Pancreas (tissue), 10 donors: Measurements from ENCODE around the gene BIN2. TPM values are rescaled to one million over a fixed set of nuclear protein-coding genes. Genes with fewer than 3 reads are reported as not detected.
A peak's percentile ranks its signal among the peaks of the same experiment; 100 is the strongest.

Experiments
- ATAC-seq, 4 donors: fragments of 200-7000 bp; cut with Tn5 transposase; one replicate each; pipeline versions ENCODE4 v1.8.0 to v1.9.1; 2020; ENCODE audit warnings: mild to moderate bottlenecking in 4 of 4, moderate library complexity in 4 of 4
- DNase-seq, 6 donors: peaks; one replicate each; pipeline ENCODE4 v3.0.0-alpha.2; 2020
- FAIRE-seq: peaks from 2 replicates; lab custom pipeline; 2012; peaks lifted over from hg19 to GRCh38; lab: Jason Lieb, UNC
- H3K27ac ChIP-seq, 4 donors: fragments of 200-600 bp; sonication (generic); 1 replicate in 3 of 4; 2 replicates in 1 of 4; pipeline versions ENCODE4 v1.5.0 to v1.8.0; 2020
- H3K27me3 ChIP-seq, 4 donors: fragments of 200-600 bp; one replicate each; pipeline ENCODE4 v1.8.0; 2021
- H3K36me3 ChIP-seq, 3 donors: fragments of 200-600 bp; sonication (generic) in 1 of 3; one replicate each; pipeline versions ENCODE4 v1.5.0 to v1.8.0; 2020 to 2021
- H3K4me1 ChIP-seq, 3 donors: fragments of 200-600 bp; one replicate each; pipeline ENCODE4 v1.8.0; 2021
- H3K4me3 ChIP-seq, 4 donors: fragments of 200-600 bp; sonication (generic) in 2 of 4; one replicate each; pipeline versions ENCODE4 v1.5.0 to v1.8.0; 2020 to 2021
- H3K9me3 ChIP-seq, 4 donors: fragments of 200-600 bp; one replicate each; pipeline ENCODE4 v1.8.0; 2021
- WGBS, 2 donors: extraction: QIAGEN DNeasy Blood & Tissue Kit; methylation state at CpG; one replicate each; pipeline ENCODE4 v1.1.7; 2013; 5-methylcytosine and 5-hydroxymethylcytosine counted together
- intact Hi-C, 3 donors: fragments of 100-400 bp; cut with DNase I; formaldehyde crosslinking; loops; one replicate each; pipeline versions ENCODE4 v1.11.1 to v1.14.2; 2022
- polyA plus RNA-seq, 2 donors: library from polyadenylated mRNA; stranded (reverse); fragments of 200-250 nt; gene quantifications; one replicate each; pipeline ENCODE4 v1.2.3, GENCODE V29; 2013
- total RNA-seq, 6 donors: library from RNA; stranded (reverse); fragmentation: NEBNext Ultra II Directional in 4 of 6; extraction: Animal tissue kit (Norgen Biotek cat#: 25700) in 4 of 6; gene quantifications; one replicate each; pipeline versions ENCODE4 v1.2.1 to v1.2.4, GENCODE V29; 2021 to 2023
- TF ChIP-seq, protein P1 (sequence below), 4 donors: fragments of 200-600 bp; sonication (generic) in 3 of 4; IDR thresholded peaks; one replicate each; pipeline versions ENCODE4 v1.5.0 to v1.8.0; 2021; ENCODE audit warnings: antibody characterized with exemption in 4 of 4
- donor health status: healthy with polysubstance abuse.
- donor health status: DM: no; HTN: no; CAD: no; lungs with moderate emphysema.
- donor health status: DM: no; HTN: no; CAD: no.
- donor health status: control.
- donor health status: control.
- donor health status: Bipolar disorder and iron deficiency.
- donor health status: DM: yes; HTN: yes; CAD: no.
- donor health status: DM: no; HTN: no; CAD: no.
- donor health status: DM: no; HTN: no; CAD: no.
- donor health status: DM: yes; HTN: yes; CAD: no.

The BIN2 gene
- total and polyA plus RNA-seq, 8 donors, result 0.56 to 6.0 (median 0.97) TPM

DNA sequence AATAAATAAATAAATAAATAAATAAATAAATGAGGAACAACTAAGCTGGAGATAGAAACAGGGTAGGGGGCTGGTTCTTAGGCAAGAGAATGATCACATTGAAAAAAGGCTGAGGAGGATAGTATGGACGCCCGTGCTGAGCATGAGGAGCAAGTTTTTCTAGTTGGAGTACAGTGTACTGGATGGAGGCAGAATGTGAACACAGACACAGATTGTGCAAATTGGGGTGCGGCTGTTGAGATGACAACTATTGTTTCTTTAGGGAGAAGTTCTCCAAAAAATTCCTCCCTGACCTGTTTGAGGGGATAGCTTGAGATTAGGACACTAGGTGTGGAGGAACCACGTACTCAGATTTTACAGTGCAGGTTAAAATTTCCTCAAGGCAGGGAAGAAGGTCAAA lies 979 bp upstream of the BIN2 start:
- Histone ChIP-seq H3K4me1 (no peaks in the 10 kb centered on the region), H3K27me3 (no peaks in the 10 kb centered on the region), H3K27ac (no peak overlapping the region), H3K36me3 (no peaks in the 10 kb centered on the region), H3K9me3 (no peaks in the 10 kb centered on the region), H3K4me3 (no peak overlapping the region)
- ATAC-seq, result no peak
- no peak for FAIRE-seq
- WGBS, 2 donors, result 89 to 92% methylated on average over 4 of the region's 4 CpGs
- intact Hi-C loops, result no loop called here
- no peak for DNase-seq
- TF ChIP-seq, protein P1, sequence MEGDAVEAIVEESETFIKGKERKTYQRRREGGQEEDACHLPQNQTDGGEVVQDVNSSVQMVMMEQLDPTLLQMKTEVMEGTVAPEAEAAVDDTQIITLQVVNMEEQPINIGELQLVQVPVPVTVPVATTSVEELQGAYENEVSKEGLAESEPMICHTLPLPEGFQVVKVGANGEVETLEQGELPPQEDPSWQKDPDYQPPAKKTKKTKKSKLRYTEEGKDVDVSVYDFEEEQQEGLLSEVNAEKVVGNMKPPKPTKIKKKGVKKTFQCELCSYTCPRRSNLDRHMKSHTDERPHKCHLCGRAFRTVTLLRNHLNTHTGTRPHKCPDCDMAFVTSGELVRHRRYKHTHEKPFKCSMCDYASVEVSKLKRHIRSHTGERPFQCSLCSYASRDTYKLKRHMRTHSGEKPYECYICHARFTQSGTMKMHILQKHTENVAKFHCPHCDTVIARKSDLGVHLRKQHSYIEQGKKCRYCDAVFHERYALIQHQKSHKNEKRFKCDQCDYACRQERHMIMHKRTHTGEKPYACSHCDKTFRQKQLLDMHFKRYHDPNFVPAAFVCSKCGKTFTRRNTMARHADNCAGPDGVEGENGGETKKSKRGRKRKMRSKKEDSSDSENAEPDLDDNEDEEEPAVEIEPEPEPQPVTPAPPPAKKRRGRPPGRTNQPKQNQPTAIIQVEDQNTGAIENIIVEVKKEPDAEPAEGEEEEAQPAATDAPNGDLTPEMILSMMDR (IDR thresholded peaks at IDR 0.05), result no peak

DNA sequence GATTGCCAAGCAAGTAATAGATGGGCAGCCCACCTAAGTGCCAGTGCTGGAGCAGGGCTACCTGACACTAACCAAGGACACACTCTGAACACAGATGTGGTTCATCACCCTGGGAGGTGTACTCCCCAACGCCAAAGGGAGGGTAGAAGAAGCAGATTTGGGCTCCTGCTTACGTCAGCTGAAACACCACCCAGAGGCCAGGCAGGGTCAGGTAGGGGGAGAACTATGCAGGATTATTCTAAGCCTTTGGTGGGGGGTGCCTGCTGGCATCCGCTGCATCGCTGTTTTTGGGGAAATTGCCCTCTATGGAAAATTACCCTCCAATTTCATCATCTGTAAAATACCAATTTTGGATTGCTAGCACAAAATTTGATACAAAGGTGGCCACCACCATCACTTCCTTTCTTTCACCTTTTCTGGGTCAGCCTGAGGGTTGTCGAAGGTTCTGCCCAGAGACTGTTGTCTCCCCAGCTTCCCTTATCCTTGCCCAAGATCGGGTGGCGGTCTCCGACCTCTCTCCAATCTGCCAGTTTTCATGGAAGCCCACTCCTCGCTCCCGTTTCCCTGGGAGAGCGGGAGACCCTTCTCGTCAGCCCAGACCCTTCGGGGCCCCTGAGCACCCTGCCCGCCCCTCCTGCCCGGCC lies 535 bp downstream of the BIN2 start:
- TF ChIP-seq, protein P1 (IDR thresholded peaks at IDR 0.05), result no peak
- Histone ChIP-seq H3K4me1 (no peaks in the 10 kb centered on the region), H3K9me3 (no peaks in the 10 kb centered on the region), H3K36me3 (no peaks in the 10 kb centered on the region), H3K27me3 (no peaks in the 10 kb centered on the region), H3K27ac (peak overlapping the region in 2 of 4 donors; percentile 27 to 55), H3K4me3 (peak overlapping the region in 1 of 4 donors; percentile 30)
- ATAC-seq, result peak in 1 of 4 donors; percentile 13
- FAIRE-seq, result no peak
- intact Hi-C loops, result no loop called here
- DNase-seq, result no peak
- 86 to 92% methylated on average over 15 of the region's 15 CpGs for whole genome bisulfite sequencing, 2 donors

DNA sequence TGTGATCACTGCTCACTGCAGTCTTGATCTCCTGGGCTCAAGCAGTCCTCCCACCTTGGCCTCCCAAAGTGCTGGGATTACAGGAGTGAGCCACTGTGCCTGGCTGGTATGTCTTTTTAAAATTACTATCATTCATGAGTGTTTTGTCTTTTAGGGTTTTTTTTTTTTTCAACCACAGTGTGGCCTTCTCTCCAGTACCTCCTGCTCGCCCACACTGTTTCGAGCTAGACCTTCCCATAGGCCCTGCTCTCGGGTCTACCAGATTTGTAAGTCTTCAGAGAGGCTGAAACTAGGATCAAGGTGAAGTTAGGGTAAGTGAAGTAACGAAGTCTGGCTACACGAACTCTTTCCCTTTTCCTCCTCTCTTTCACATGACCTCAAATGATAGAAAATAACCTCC lies 1.5 kb downstream of the BIN2 start:
- 81 to 90% methylated on average over 5 of the region's 5 CpGs for WGBS, 2 donors
- H3K4me3 ChIP-seq, result peak overlapping the region in 1 of 4 donors; percentile 30
- TF ChIP-seq, protein P1 (IDR thresholded peaks at IDR 0.05), result no peak
- no peak overlapping the region for H3K27ac ChIP-seq
- ATAC-seq (no peak), FAIRE-seq (no peak), DNase-seq (no peak)
- H3K4me1 ChIP-seq, result no peaks in the 10 kb centered on the region
- no peaks in the 10 kb centered on the region for H3K36me3 ChIP-seq
- intact Hi-C loops, result no loop called here
- no peaks in the 10 kb centered on the region for H3K27me3 ChIP-seq
- no peaks in the 10 kb centered on the region for H3K9me3 ChIP-seq

DNA sequence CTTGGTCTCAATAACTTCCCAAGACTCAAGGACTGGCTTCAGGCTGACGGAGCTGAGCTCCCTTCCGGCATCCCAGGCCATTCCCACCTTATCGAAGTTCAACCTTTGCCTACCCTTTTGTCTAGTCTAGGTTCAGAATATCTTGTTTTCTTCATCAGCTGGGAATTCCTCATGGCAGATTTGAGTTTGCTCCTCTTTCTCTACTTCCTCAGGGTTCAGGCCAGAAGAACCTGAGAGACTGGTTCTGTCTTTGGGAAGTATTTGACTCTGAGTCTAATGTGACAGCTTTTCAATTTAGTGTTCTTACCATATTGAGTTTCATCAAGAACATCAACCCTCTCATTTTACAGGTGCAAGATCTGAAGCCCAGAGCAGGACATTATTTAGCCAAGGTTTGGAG lies 2.1 kb downstream of the BIN2 start:
- TF ChIP-seq, protein P1 (IDR thresholded peaks at IDR 0.05), result no peak
- intact Hi-C loops, result no loop called here
- no peaks in the 10 kb centered on the region for H3K9me3 ChIP-seq
- H3K36me3 ChIP-seq, result no peaks in the 10 kb centered on the region
- H3K27me3 ChIP-seq, result no peaks in the 10 kb centered on the region
- no peak overlapping the region for H3K4me3 ChIP-seq
- H3K27ac ChIP-seq, result no peak overlapping the region
- no peak for DNase-seq
- ATAC-seq, result no peak
- FAIRE-seq, result no peak
- 81 to 85% methylated on average over 3 of the region's 3 CpGs for WGBS, 2 donors
- no peaks in the 10 kb centered on the region for H3K4me1 ChIP-seq

DNA sequence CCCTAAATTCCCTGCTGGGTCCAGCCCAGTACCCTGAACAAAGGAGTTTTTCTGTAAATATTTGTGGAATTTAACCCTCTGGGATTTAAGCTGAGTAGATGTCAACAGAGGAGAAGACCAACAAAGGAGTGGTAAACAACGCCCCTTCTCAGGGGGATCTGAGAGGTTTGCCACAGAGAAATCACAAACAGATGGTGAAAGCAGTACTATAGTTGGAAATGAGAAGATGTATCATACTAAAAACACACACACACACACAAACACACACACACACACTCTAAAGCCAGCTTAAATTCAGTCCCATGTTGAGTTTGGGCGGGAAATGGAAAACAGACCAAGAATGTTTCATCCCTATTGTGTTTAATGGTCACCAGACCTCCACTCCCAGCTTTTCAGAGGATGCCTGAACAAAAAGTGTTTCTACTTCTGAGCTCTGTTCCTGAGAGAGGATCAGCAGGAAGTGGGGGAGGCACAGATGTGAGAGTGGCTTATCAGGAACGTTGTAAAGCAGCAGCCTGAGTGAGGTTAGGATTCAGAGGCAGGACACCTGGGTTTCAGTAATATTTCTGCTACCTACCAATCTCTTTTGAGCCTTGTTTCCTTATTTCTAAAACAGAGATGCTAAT lies 3.2 kb downstream of the BIN2 start:
- Histone ChIP-seq H3K27ac (no peak overlapping the region), H3K9me3 (no peaks in the 10 kb centered on the region), H3K27me3 (no peaks in the 10 kb centered on the region), H3K4me3 (no peak overlapping the region), H3K36me3 (no peaks in the 10 kb centered on the region), H3K4me1 (no peaks in the 10 kb centered on the region)
- intact Hi-C loops, result no loop called here
- 41 to 42% methylated on average over 3 of the region's 3 CpGs for WGBS, 2 donors
- TF ChIP-seq, protein P1 (IDR thresholded peaks at IDR 0.05), result no peak
- ATAC-seq (no peak), DNase-seq (no peak), FAIRE-seq (no peak)
